CD4-positive, alpha-beta T cell (primary cell): ENCODE data around the gene SLC6A18. TPM values are rescaled to one million over a fixed set of nuclear protein-coding genes. Genes with fewer than 3 reads are reported as not detected.

Experiments used
- ATAC-seq: fragments of 200-7000 bp; cut with Tn5 transposase; one replicate; pipeline ENCODE4 v1.10.0; 2022; ENCODE audit warnings: mild to moderate bottlenecking; ENCODE audit not compliant: poor library complexity
- CTCF ChIA-PET: fragments of 350-600 bp; sonication (Branson Sonifier 250); formaldehyde crosslinking; loops from one replicate; lab custom pipeline; 2021; ENCODE audit warnings: antibody characterized with exemption, inconsistent platforms; lab: Charles Lee
- POLR2A ChIA-PET: fragments of 350-600 bp; sonication (Branson Sonifier 250); formaldehyde crosslinking; loops from one replicate; lab custom pipeline; 2021; ENCODE audit warnings: antibody characterized with exemption, inconsistent platforms; lab: Charles Lee
- DNase-seq, 14 experiments: peaks; one replicate each; pipeline ENCODE4 v3.0.0-alpha.2; 2013 to 2020; ENCODE audit warnings: mixed read lengths in 2 of 14
- H3K27ac ChIP-seq, 2 donors: one replicate each; pipeline versions ENCODE4 v1.5.1 to v1.7.0; 2013; ENCODE audit warnings: low read length in 2 of 2, low read depth in 1 of 2, mild to moderate bottlenecking in 1 of 2
- H3K27me3 ChIP-seq, 2 experiments: 1 replicate in 1 of 2; 2 replicates in 1 of 2; pipeline versions ENCODE4 v1.6.1 to v1.7.0; 2013; ENCODE audit warnings: low read length in 2 of 2, control low read depth in 1 of 2, mild to moderate bottlenecking in 1 of 2, moderate library complexity in 1 of 2; ENCODE audit not compliant: insufficient read depth in 2 of 2, control insufficient read depth in 1 of 2
- H3K36me3 ChIP-seq: one replicate; pipeline ENCODE4 v1.6.1; 2013; ENCODE audit warnings: low read length, control low read depth; ENCODE audit not compliant: insufficient read depth
- H3K4me1 ChIP-seq: one replicate; pipeline ENCODE4 v1.6.1; 2013; ENCODE audit warnings: low read length, control low read depth; ENCODE audit not compliant: insufficient read depth
- H3K4me3 ChIP-seq: one replicate; pipeline ENCODE4 v1.5.1; 2013; ENCODE audit warnings: mild to moderate bottlenecking, low read length, moderate library complexity
- H3K9me3 ChIP-seq, 2 experiments: 1 replicate in 1 of 2; 2 replicates in 1 of 2; pipeline versions ENCODE4 v1.6.1 to v1.7.0; 2013; ENCODE audit warnings: low read length in 2 of 2, mild to moderate bottlenecking in 2 of 2, control low read depth in 1 of 2, moderate library complexity in 1 of 2; ENCODE audit not compliant: control insufficient read depth in 1 of 2, insufficient read depth in 1 of 2
- H3K27ac Mint-ChIP-seq: one replicate; pipeline ENCODE4 v1.8.0; 2020; ENCODE audit warnings: mixed read lengths
- H3K27me3 Mint-ChIP-seq: one replicate; pipeline ENCODE4 v1.8.0; 2021; ENCODE audit warnings: mixed read lengths
- H3K36me3 Mint-ChIP-seq: one replicate; pipeline ENCODE4 v1.8.0; 2021; ENCODE audit warnings: low read depth, mixed read lengths
- H3K4me1 Mint-ChIP-seq: one replicate; pipeline ENCODE4 v1.8.0; 2021; ENCODE audit warnings: low read depth, mixed read lengths
- H3K4me3 Mint-ChIP-seq: one replicate; pipeline ENCODE4 v1.8.0; 2020; ENCODE audit warnings: mild to moderate bottlenecking, mixed read lengths
- H3K9me3 Mint-ChIP-seq: one replicate; pipeline ENCODE4 v1.8.0; 2020; ENCODE audit warnings: mixed read lengths
- CTCF ChIP-seq: fragments of 200-600 bp; IDR thresholded peaks from one replicate; pipeline ENCODE4 v1.8.0; 2022; ENCODE audit warnings: antibody characterized with exemption, mild to moderate bottlenecking
- intact Hi-C, 2 experiments: fragments of 100-400 bp; cut with DNase I in 1 of 2; cut with micrococcal nuclease in 1 of 2; formaldehyde crosslinking; loops; one replicate each; pipeline versions ENCODE4 v1.15.1 to v1.9.0; 2023 to 2025; cut with DNase I, micrococcal nuclease
- total RNA-seq, 174 experiments: library from RNA in 2 of 174; stranded (reverse) in 2 of 174; gene quantifications; one replicate each; pipeline ENCODE4 v1.2.3 and lab custom pipeline; 2021 to 2026

Gene SLC6A18
- total RNA-seq, 2 experiments from 2014 or later = not detected

- no peak for ATAC-seq
- Histone ChIP-seq H3K9me3 (peaks cover 0 to 25% of the 10 kb centered on the region in 2 experiments), H3K27ac (no peak overlapping the region), H3K36me3 (no peaks in the 10 kb centered on the region), H3K4me3 (no peak overlapping the region), H3K4me1 (no peaks in the 10 kb centered on the region), H3K27me3 (no peaks in the 10 kb centered on the region)
- ChIA-PET POLR2A (no interaction called here), CTCF (no interaction called here)
- intact Hi-C loops = no loop called here
- Mint-ChIP-seq H3K36me3 (no peaks in the 10 kb centered on the region), H3K27ac (no peak overlapping the region), H3K4me1 (no peaks in the 10 kb centered on the region), H3K9me3 (no peaks in the 10 kb centered on the region), H3K27me3 (no peaks in the 10 kb centered on the region), H3K4me3 (no peak overlapping the region)
- DNase-seq = no peak
- TF ChIP-seq CTCF = no peak
Observed at GRCh38 chr5:1278216-1278615, 53.0 kb downstream of the SLC6A18 start.

GRCh38 chr5:1278656-1279442 is 53.7 kb downstream of the SLC6A18 start:
- Mint-ChIP-seq H3K4me3 (no peak overlapping the region), H3K9me3 (no peaks in the 10 kb centered on the region), H3K27me3 (no peaks in the 10 kb centered on the region), H3K36me3 (no peaks in the 10 kb centered on the region), H3K4me1 (no peaks in the 10 kb centered on the region), H3K27ac (no peak overlapping the region)
- no peak overlapping the region for H3K4me3 ChIP-seq
- H3K27ac ChIP-seq = no peak overlapping the region
- H3K36me3 ChIP-seq = no peaks in the 10 kb centered on the region
- POLR2A ChIA-PET = no interaction called here
- no peak for TF ChIP-seq CTCF
- no peaks in the 10 kb centered on the region for H3K4me1 ChIP-seq
- H3K27me3 ChIP-seq = no peaks in the 10 kb centered on the region
- peaks cover 0 to 25% of the 10 kb centered on the region in 2 experiments for H3K9me3 ChIP-seq
- no peak for DNase-seq
- CTCF ChIA-PET = no interaction called here
- intact Hi-C loops = no loop called here
- ATAC-seq = no peak

- H3K4me1 ChIP-seq = no peaks in the 10 kb centered on the region
- H3K9me3 ChIP-seq = peaks cover 0 to 25% of the 10 kb centered on the region in 2 experiments
- Mint-ChIP-seq H3K27ac (no peak overlapping the region), H3K4me1 (no peaks in the 10 kb centered on the region), H3K27me3 (no peaks in the 10 kb centered on the region), H3K9me3 (no peaks in the 10 kb centered on the region), H3K36me3 (no peaks in the 10 kb centered on the region), H3K4me3 (no peak overlapping the region)
- no peaks in the 10 kb centered on the region for H3K27me3 ChIP-seq
- CTCF ChIA-PET = no interaction called here
- no peaks in the 10 kb centered on the region for H3K36me3 ChIP-seq
- H3K4me3 ChIP-seq = no peak overlapping the region
- DNase-seq (no peak), ATAC-seq (no peak)
- no peak overlapping the region for H3K27ac ChIP-seq
- intact Hi-C loops = no loop called here
- no peak for TF ChIP-seq CTCF
- POLR2A ChIA-PET = no interaction called here
Observed at GRCh38 chr5:1279443-1280151, 54.4 kb downstream of the SLC6A18 start.
